GM13976 (cell line): ENCODE results near the gene SLC25A19.
"Not testable (repeated sequence)": the region's sequence is repeated elsewhere in the genome, so short reads cannot be mapped to it uniquely, and the experiment has no call there.

Experiments
- DNase-seq: peaks from one replicate; pipeline ENCODE4 v3.0.0; 2012; ENCODE audit warnings: low spot score
- CTCF ChIP-seq: IDR thresholded peaks from 2 replicates; pipeline ENCODE4 v1.5.1; 2012; ENCODE audit warnings: borderline replicate concordance, mild to moderate bottlenecking; ENCODE audit not compliant: insufficient read depth; ENCODE audit errors: extremely low read depth, missing control alignments, control extremely low read depth
- in situ Hi-C: fragments of 300-500 bp; cut with MboI; formaldehyde crosslinking; loops from one replicate; pipeline ENCODE4 v1.12.0; 2022; ENCODE audit warnings: low sequenced_read_pairs, mixed read lengths, inconsistent platforms; ENCODE audit not compliant: unreplicated experiment

SLC25A19 gene

GRCh38 chr17:75289832-75290337 lies 652 bp upstream of the SLC25A19 start:
- peak; percentile 56 for DNase-seq
- TF ChIP-seq CTCF, result peak; percentile 38

DNA sequence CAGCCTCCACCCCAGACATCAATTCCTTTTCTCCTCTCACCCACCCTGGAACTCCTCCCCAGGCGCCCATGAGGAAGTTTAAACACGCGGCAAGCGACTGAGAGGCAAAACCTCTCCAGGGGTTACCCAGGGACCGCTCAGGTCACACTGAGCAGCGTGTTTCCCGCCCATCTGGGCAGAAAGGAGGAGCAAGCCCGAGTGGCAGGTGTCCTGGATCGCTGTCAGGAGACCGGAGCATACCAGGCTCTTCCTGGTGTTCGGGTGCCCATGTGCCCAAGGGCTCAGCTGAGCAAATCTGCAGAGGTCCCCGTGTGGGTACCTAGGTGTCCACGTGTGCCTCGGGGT lies 491 bp downstream of the SLC25A19 start:
- no peak for TF ChIP-seq CTCF
- DNase-seq, result no peak
- in situ Hi-C loops, result no loop called here

More at GRCh38 chr17:75289832-75290337, 652 bp upstream of the SLC25A19 start:
- in situ Hi-C loops, result no loop called here

DNA sequence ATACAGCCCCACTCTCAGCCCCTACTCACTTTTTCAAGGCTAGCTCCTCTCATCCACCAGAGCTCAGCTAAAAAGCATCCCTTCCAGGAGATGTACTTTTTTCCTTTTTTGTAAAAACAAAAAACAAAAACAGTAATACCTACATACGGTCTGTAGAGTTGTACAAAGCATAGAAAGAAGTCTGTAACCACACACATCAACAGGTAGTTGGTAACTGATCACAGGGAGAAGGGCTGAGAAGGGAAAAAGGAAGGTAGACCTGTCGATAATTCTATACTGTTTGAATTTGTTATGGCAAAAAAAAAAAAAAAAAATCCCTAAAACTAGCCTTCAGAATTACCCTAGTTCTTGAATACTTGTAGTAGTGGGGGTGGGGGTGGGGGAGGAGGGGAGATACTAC lies 874 bp downstream of the SLC25A19 start:
- in situ Hi-C loops, result no loop called here
- peak; percentile 12 for DNase-seq
- no peak for TF ChIP-seq CTCF

DNA sequence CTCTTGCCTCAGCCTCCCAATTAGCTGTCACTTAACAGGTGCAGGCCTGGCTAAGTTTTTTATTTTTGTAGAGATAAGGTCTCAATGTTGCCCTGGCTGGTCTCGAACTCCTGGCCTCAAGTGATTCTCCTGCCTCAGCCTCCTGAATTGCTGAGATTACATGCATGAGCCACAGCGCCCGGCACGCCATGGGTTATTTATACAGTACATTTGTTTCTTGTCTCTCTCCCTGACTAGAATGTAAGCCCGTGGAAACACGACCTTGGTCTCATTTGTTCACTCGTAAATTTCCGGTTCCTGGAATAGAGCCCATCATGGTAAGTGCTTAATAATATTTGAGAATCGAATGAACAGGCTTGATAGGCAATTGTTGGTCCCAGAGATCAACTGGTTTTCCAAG lies 2.0 kb downstream of the SLC25A19 start:
- no peak for TF ChIP-seq CTCF
- in situ Hi-C loops, result no loop called here
- no peak for DNase-seq

DNA sequence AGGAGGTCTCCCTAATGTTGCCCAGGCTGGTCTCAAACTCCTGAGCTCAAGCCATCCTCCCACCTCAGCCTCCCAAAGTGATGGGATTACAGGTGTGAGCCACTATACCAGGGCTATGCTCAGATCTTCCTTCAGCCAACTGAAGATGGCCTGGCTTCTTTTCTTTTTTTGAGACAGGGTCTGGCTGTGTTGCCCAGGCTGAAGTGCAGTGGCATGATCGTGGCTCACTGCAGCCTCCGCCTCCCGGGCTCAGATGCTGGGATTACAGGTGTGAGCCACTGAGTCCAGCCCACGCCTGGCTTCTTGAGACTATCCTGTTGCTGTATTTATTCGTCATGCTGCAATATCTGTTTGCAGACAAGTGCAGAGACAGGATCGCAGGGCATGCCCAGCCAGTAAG lies 4.1 kb downstream of the SLC25A19 start:
- DNase-seq, result no peak
- TF ChIP-seq CTCF, result no peak
- in situ Hi-C loops, result no loop called here

DNA sequence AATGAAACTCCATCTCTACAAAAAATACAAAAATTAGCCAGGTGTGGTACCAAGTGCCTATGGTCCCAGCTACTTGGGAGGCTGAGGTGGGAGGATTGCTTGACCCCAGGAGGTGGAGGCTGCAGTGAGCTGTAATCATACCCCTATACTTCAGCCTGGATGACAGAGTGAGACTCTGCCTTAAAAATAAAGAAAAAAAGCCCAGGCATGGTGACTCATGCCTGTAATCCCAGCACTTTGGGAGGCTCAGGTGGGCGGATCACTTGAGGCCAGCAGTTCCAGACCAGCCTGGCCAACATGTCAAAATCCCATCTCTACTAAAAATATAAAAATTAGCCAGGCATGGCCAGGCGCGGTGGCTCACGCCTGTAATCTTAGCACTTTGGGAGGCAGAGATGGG lies 9.0 kb downstream of the SLC25A19 start:
- DNase-seq, in situ Hi-C loops: not testable (repeated sequence)

DNA sequence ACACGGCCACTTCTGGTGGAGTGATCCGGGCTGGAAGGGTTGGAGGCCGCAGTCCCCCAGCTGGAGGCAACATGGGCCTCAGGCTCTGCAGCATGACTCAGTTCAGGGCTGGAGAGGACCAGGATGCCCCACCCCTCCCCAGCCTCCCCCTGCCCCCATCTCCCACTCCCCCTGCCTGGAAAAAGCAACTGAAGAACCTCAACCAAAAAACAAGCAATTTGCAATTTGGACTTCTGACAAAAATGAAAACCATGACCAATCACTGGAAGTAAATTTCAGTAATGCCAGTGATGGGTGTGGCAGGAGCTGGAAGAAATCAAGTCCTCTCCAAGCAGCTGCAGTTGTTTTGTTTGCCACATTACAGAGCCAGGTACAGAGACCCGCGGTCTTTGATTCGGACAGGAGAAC lies 11.6 kb downstream of the SLC25A19 start:
- TF ChIP-seq CTCF, result no peak
- no peak for DNase-seq
- in situ Hi-C loops, result no loop called here
